GM21528 (cell line): ENCODE data around the gene EIF2B2.

Experiments used
- ATAC-seq: cut with Tn5 transposase; IDR thresholded peaks from one replicate; pipeline ENCODE4 v1.9.1; 2021; ENCODE audit warnings: mild to moderate bottlenecking, moderate library complexity; ENCODE audit not compliant: unreplicated experiment, low FRiP score

Gene EIF2B2

DNA sequence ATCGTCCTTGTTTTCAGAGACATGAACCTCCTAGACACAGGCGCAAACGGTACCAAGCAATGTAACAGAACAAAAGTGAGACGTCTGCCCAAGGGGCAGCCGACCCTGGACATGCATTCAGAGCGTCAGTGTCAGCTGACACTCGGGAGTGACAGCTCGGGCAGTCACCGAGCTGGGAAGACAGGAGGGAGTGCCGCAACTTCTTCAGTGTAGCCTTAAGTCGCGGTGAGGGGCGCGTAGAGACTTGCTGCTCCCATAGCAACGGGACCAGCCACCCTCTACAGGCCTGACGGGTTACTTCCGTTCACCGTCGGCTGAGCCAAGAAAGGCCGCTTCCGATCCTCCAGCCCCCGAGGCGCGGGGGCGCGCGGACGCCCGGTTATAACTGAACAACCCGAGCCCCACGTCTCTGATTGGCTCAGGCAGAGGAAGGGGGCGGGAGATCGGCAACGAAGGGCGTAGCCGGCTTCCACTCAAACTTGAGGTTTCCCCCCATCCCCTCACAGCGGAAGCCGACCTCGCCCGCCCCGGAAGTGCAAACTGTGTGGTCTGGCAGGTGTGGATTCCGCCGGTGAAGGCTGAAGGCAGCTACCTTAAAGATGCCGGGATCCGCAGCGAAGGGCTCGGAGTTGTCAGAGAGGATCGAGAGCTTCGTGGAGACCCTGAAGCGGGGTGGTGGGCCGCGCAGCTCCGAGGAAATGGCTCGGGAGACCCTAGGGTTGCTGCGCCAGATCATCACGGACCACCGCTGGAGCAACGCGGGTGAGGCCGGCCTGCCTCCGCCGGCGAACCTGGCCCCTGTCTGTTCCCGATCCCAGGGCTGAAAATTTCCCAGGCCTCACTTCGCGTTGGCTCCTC lies at the start of gene EIF2B2:
EIF2B2 (plus strand) TSS at position 530 of the 858 bp plus-strand sequence; CDS start at position 600, 70 bp downstream.
- ATAC-seq: peak; percentile 95

DNA sequence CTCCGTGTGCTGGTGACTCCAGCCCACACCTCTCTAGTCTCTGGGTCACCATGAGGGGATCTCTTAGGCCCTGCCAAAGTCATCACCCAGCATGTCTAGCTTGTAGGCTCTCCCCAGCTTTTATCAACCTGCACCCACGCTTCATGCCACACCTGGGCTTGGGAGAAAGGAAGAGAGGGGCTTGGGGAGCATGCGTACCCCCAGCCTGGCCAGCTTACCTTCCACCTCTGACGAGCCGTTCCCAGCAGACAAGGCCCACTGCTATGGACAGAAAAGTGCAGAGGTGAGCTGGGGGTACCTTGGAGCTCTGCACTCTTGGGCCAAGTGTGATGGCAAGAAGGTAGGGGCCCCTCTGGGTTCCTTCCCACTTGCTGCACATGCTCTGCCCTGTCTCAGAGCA lies 49.0 kb upstream of the EIF2B2 start:
- ATAC-seq: no peak

DNA sequence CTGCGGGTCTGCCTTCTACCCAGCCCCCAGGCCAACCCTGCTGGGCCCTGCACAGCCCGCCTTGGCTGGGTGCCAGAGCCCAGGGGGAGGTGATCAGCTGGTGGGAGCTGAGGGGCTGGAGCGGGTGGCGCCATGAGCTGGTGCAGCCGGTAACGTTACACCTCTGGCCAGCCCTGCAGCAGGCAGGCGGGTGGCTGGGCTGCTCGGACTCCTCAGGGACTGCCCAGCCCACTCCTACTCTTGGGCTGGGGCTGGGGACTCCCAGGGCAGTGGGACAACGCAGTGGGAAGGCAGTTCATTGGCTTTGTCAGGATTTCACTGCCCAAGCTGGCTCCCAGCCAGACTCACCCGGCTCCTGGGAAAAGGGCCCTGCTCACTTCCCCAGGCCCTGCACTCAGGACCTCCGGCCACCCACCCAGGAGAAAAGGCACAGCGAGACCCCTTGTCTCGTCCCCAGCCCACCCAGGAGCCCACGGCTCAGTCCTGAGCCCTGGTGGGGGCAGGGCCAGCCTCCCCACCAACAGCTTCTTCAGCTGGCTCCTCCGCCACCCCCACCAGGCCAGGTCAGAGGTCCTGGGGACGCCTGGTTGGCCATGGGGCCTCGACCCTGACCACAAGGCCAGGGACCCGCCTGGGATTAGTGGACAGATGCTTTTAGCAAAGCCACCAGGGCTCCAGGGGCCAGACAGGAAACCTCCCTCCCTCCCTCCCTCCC lies 48.3 kb upstream of the EIF2B2 start:
- ATAC-seq: no peak

DNA sequence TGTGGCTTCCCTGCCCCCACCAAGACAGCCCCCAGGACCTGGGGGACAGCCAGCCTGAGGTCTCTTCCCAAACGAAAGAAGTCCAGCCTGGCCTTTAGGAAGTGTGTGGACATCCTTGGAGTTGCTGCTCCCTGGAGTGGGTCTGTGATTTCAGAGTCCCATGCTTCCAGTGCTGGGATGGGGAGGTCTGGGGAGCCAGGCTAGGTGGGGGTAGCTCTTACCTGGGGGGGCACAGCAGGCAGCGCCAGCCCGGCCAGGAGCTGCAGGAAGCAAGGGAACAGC lies 47.8 kb upstream of the EIF2B2 start:
- no peak for ATAC-seq

DNA sequence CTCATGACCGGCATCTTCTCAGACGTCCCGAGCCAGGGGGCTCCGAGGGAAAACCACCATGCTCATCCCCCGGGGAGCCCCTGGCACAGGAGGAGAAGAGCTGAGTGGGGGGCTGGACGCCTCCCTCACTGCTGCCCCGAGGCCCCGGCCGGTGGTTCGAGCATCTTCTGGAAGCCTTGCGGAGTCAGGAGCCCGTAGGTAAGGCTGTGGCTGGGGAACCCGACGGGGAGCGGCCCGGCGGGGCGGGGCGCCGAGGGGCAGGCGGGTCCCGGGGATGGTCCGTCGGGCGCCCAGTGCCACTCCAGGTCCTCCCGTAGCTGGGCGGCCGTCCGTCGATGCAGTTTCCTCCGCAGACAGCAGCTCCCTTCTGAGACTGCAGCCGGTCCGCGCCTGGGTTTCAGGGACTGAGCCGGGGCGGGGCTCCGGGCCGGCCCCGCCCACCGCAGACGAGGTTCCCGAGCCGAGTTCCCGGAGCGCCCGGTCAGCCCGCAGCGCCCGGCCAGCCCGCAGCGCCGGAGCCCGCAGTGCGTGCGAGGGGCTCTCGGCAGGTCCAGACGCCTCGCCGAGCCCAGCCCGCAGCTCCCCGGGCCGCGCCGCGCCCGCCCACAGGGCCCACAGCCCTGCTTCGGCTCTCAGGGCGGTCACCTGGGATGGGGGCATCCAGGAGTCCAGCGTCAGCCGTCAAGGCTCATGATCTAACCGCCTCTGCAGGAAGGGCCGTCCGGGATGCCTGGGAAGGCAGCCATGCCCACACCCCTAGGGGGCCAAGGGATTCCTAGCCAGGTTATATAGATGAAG lies 47.3 kb upstream of the EIF2B2 start, which contains the start of gene PGF:
PGF (minus strand) TSS at position 369 of the 798 bp plus-strand sequence; CDS start at position 14, 355 bp downstream.
- ATAC-seq: no peak

DNA sequence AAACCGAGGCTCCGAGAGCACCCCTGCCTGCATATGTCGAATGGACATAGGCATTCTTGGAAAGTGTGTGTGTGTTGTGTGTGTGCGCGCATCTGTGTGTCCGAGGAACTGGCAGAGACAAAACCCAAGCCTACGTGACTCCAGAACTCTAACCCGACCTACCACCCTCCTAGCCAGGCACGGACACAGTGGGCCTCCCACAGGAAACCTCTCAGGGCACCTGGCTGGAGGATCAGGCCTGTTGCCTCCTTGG lies 46.8 kb upstream of the EIF2B2 start:
- ATAC-seq: no peak

DNA sequence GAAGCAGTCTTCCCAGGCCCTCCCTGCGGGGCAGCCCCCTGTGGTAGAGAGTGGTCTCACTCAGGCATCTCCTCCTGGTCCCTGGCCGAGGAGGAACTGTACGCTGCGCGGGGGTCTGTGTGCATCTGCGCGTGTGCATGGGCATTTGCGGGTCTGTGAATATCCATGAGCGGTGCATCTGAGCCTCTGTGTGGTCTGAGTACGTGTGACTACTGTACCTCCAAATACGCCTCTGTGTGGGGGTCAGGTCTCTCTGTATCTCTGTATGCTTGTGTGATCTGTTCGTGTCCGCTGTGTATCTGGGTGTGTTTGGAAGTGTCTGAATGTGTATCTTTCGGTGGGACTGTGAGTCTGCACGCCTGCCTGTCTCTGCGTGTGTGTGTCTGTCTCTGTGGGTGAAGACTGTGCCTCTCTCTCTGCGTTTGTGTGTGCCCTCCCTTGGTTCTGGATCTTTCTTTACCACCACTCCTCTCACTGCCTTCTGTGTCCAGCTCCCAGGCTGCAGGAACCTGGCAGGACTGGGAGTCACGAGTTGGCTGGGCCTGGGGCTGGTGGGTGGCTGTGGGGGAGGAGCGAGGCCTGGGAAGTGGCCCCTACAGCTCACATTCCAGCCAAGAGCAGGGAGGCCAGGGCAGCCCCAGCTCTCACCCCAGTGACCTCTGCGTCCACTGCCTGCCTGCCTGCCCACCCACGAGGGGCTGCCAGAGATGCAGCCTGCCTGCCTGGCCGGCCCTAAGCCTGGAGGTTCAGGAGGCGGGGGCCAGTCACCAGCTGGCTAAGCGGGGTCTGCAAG lies 46.2 kb upstream of the EIF2B2 start:
- no peak for ATAC-seq

DNA sequence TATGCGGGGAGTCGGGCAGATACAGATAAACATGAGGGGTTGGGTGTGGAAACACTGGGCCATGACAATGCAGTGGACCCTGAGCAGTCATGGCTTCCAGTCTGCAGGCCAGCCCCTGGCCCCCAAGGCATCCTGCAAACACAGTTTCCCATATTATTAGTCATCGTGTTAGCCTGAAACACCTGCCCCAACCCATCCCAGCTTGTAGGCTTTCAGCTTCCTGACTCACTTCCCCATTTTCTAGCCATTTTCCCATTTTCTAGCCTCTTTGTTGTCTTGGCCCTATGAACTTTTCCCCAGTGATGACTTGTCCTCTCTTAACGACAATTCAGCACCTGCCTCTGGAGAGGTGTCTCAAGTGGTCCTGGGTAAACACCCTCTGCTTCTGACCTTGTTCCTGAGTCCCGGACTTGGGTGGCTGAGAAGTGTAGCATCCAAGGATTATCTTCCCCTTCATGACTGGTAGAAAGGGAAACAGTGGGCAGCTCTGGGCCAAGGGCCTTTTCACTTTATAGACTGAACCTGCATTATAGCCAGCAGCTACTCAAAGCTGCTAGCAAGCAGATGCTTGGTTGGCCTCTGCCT lies 43.0 kb upstream of the EIF2B2 start:
- no peak for ATAC-seq

DNA sequence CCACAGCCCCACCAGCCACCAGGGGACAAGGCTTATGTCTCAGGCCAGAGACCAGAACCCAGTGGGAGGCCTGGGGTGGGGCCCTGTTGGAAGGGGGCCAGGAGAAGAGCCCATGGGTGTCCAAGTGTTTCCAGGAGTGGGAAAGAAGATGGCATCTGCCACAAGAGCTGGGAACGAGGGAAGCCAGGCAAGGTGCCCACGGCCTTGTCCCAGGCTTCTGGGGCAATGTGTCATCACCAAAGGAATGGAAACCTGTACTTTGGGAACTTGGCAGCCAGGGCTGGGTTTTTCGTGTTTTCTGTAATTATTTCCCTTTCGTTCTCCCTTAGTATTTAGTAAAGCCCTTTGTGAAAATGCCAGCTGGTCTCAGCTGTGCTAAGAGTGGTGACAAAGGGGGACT lies 42.0 kb upstream of the EIF2B2 start:
- no peak for ATAC-seq

DNA sequence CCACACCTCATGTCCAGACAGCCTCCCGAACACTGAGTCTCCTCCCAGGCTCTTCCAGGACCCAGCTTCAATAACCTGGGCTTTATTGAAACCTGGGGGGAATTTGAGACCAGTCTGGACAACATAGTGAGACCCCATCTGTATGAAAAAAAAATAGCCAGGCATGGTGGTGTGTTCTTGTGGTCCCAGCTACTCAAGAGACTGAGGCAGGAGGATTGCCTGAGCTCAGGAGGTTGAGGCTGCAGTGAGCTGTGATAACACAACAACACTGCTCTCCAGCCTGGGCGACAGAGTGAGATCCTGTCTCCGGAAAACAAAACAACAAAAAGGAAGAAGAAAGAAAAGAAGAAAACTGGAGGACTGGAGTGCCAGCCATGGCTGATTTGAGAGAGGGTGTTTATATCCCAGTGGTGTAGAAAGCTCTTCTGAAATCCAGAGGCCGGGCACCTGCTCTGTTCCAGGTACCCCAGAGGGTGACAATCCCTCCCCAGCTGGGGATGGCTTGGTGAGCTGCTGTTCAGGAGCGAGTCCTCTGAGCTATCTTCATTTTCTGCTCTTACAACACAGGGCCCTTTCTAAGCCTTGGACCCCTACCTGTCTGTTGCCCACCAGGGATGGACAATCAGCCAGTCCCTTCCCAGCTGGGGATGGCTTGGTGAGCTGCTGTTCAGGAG lies 41.3 kb upstream of the EIF2B2 start:
- ATAC-seq: no peak

DNA sequence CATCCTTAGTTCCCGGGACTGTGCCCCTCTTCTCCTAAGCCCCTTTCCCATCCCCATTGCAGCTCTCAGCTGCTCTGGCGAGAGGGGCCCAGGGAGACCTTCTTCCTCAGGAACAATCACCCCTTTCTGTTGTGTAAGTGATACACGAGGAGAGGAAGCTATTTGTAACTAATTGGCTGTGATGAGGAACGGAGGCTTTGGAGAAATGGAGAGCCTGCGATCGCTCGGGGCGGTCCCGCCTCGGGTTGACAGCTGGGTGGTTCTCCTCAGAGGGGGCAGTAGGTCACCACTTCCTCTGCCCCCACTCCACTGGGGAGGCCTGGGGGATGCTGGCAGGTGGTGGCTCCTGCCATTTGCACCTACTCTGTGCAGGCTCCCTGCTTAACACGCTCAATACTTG lies 40.7 kb upstream of the EIF2B2 start:
- ATAC-seq: no peak

DNA sequence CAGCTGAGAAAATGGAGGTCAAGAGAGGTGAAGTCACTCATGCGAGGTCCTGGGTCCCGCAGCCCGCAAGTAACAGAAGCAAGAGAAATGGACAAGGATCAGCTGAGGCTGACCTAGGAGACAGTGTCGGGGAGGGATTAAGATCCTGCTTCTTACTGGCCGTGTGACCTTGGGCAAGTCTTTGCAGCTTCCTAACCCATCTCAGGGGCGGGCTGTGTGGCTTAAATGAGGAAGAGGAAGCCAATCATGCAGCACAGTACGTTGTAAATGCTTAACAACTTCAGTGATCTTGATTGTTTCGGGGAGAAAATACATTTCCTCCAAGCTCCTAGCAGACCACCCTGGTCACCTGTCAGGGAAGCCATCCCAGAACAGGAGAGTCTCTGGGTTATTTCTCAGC lies 40.2 kb upstream of the EIF2B2 start:
- ATAC-seq: no peak

DNA sequence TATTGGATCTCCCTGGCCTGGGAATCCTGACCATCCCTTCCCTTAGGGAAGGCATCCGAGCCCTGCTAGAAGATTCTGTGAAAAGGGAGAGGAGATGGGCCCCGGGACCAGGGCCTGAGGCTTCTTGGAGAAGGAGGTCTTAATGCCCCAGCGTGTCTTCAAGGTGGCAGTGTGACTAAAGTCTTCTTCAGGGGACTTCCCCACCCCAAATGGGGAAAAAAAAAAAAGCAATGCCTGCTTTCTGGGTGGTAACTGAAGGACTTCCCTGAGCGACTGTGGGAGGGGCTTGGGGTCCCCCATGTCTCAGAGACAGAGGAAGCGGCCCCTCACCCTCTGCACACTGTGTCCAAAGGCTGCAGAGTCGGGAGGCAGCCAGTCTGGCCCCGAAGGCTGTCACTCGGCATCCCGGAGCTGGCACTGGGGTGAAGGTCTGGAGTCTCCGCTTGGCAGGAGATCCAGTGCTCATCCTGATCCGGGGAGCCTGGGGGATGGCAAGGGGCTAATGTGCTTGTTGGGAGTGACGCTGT lies 39.5 kb upstream of the EIF2B2 start:
- ATAC-seq: no peak

DNA sequence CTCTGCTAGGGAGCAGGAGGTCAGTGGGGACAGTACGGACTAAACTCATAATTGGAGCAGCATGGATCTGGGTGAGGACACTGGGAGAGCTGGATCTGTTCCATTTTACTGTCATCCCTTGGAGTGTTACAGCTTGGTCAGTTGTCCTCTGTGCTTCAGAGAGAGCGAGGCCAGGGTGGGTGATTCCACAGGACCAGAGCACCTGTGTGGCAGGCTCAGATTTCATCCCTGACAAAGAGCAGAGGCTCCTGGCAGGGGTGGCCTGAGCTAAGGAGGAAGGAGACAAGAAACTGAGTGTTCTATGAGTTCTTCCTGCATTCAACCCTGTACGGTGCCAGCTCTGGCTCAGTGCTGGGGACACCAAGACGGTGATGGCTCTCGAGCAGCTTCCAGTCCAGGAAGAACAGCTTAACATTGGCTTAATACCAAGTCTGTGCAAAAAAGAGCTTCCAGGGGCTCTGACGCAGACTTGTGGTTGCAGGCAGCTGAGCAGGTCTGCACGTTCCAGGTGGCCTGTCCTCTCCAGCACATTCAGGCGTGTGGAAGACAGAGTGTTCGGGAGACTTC lies 38.9 kb upstream of the EIF2B2 start:
- no peak for ATAC-seq

DNA sequence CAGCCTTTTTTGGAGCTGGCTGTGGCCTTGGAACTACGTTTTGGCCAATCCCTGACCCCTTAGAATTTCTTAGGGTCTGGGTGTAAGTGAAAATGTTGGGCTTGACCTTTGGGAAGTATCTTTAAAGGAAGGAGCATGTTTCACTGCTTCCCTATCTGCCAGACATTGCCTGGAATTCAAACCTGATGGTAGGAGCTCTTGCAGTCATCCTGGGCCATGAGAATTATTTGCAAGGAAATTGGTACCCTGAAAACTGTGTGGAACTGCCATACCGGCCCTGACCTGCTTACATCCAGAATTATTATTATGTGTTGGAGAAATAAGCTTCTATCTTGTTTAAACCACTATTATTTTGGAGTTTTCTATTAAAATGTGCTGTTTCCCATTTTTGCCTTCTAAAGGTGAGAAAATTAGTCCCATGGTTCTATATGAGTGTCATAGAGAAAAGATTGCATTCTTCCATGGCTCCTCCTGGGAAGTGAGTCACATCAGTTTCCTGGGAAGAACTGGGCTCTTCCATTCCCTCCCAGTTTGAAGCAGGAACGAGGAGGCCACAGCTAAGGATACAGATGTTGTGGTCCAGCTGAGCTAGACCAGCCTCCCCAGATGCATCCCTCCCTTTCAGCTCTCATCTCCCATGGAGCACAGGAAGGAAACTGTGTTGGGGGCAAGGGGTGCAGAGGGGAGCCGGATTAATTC lies 37.8 kb upstream of the EIF2B2 start:
- ATAC-seq: no peak

DNA sequence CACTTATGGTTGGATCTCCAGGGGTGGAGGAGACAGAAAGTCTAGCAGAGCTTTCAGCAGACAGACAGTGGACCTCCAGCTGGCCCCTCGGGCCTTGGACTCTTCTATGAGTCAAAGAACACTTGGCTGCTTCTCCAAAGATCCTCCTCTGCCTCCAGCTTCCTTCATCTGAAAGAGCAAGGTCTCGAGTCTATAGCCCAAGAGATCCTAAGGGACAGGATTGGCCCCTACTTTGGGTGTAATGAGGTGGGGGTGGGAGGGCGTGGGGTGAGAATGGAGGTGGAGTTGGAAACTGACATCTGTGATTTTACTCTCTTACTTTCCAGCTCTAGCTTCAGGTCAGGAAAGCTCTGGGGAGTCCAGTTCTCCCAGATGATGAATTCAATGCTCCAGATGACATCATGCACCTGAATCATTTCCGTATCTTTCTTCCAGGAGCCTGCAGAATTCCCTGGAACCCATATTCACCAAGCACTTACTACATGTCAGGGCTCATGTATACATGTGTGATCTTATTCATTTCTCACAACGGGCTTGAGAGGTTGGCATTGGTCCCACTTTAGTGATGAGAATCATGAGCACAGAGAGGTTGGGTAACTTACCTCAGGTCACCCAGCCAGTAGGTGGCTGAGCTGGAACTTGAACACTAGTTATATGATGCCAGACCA lies 37.1 kb upstream of the EIF2B2 start:
- ATAC-seq: no peak

DNA sequence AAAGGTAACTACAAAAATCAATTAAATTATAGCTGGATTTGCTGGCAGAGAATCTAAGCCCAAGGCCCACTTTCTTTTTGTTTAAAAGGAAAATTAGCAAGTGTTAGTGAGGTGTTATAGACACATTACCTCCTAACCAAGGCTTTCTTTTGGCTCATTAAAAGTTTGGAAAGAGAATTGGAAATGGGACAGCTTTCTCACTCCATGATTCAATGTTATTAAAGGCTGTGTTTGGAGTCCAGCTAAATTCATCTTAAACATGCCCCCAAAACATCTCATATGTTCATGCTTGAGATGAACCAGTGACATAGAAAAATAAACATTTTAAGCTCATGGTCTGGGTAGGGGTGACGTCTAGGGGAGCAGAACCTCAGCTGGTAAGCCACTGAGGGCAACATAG lies 33.9 kb upstream of the EIF2B2 start:
- no peak for ATAC-seq

DNA sequence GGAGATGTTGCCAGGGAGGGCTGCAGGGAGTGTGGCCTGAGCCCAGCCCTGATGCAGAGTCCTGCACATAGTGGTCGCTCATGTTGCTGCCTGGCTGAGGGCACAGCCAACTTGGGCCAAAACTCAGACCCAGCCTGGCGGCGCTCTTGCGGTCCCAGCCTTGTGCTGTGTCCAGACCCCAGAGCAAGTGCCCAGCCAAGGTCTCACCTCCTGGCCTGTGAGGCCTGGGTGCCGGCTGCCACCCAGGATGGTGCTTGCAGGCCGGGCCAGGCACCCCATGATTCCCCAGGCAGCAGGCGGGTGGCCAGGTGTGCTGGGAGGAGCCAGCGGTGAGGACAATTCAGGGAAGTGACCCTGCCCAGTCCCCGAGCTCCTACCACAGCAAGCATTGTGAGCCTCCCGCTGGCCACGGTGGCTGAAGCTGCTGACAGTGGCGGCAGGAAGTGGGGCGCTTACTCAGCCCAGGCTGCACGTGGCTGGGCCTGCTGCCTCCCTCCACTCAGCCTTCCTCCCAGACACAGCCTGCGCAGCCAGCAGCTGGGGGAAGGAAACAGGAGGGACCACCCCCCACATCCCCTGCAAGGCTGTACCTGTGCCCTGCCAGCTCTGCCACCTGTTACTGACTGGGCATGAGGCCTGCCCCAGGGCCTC lies 29.6 kb upstream of the EIF2B2 start:
- ATAC-seq: no peak
